Measurements from ENCODE around the gene MYF6. TPM values are rescaled to one million over a fixed set of nuclear protein-coding genes. Genes with fewer than 3 reads are reported as not detected.
"Not testable (repeated sequence)": the region's sequence is repeated elsewhere in the genome, so short reads cannot be mapped to it uniquely, and the experiment has no call there.

MYF6 gene
- total RNA-seq: not detected in 2 replicates

DNA sequence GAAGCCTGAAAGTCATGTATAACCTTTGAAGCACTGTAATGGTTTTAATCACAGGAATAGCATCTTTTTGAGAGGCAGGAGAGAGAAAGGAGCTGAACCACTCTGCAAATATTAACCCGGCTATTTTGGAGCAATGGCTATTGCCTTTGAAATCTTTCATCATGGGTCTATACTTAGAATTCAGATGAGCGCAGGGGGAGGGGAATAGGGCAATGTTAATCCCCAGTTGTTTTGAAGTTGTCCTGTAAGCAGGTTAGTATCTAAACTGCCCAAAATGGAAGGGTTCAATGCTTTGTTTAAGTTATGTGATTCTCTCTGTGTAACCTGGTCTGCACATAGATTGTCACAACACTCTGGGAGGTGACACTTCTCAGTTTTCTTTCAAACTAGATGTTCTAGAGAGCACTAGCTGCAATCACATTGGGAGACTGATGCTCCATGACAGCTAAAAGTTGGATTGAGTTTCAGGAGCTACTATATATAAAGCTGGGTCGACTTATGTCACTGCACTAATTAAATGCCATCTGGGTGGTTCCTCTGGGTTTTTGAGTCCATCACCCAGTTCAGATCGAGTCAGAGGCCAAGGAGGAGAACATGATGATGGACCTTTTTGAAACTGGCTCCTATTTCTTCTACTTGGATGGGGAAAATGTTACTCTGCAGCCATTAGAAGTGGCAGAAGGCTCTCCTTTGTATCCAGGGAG is at the start of gene MYF6:
Gene MYF6 (plus strand): TSS at position 509 of the 704 bp plus-strand sequence. CDS start 86 bp downstream, at position 595.
- no peak for DNase-seq (ENCODE audit: low read depth in 2 of 2)

DNA sequence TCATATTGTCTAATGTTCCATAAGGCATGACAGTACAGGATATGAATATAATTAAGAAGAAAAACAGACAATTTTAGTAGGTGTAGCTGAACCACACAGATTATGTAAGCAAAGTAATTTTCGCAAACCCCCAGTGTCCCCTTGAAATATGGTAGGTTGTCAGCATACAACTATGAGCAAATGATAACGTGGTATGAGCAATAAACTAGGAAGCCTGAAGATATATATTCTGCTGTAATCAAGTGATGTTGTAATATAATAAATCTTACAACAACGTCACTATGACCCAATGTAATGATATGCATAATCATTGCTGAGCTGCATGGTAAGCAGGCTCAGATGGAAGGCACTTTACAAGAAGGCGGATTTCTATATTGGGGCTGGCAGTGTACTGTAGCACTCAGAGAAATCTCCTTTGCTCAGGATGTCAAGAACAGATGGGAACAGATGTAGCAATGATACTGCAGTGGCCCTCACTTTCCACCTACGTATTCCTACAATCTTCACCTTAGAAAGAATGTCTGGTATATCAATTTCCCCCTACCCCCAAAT is 47.8 kb upstream of the MYF6 start:
- DNase-seq (ENCODE audit: low read depth in 2 of 2): no peak

DNA sequence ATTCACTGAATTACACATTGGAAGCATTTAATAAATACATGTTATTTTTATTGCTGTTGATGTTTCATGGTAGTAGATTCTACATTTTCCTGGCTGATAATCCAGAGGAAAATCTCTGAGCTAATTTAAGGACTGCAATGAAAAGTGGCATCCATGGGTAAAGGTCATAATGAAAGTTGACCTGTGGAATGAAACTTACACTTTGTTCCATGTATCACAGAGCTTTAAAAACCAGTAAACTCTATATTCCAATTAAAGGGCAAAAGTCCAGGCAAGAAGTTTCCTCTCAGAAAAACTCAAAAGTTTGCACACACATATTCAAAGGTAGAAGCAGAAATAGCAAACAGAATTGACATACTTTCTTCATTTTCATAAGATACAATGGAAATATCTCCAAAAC is 44.8 kb upstream of the MYF6 start:
- DNase-seq (ENCODE audit: low read depth in 2 of 2): no peak

DNA sequence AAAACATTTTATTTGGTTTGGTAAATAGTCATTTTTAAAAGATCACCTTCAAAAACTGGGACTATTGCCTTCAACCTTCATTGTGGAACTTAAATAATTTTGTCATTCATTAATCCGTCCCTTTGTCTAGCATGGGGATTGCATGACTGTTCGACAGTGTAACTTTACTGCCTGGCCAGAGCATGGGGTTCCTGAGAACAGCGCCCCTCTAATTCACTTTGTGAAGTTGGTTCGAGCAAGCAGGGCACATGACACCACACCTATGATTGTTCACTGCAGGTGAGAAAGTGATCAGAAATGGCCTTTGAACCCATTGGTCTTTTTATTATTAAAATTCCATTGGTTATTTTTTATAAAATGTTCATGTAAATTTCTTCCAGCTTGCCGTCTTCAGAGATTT is 37.2 kb upstream of the MYF6 start:
- no peak for DNase-seq (ENCODE audit: low read depth in 2 of 2)

GRCh38 chr12:80676042-80676636 is 31.3 kb upstream of the MYF6 start:
- DNase-seq (ENCODE audit: low read depth in 2 of 2): not testable (repeated sequence)

DNA sequence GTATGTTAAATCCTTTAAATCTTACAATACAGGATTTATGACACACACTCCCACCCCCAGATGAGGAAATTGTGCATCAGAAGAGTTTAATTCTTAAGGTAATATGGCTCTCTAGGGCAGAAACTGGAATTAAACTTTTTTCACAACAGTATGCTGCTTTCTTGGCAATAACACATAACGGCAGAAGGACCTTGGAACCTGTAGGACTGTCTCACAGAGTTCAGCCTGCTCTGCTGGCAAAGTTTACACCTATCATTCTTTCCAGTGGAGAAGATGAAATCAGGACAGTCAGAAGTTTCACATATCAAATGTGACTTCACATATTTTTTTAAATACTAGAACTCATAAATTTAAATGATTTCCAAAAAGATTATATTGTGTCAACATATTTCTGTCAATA is 30.6 kb upstream of the MYF6 start:
- DNase-seq (ENCODE audit: low read depth in 2 of 2): no peak

- DNase-seq (ENCODE audit: low read depth in 2 of 2): no peak
These were observed 29.4 kb upstream of the MYF6 start for GRCh38 chr12:80677994-80678393.

GRCh38 chr12:80679346-80680131 is 27.9 kb upstream of the MYF6 start:
- no peak for DNase-seq (ENCODE audit: low read depth in 2 of 2)

DNA sequence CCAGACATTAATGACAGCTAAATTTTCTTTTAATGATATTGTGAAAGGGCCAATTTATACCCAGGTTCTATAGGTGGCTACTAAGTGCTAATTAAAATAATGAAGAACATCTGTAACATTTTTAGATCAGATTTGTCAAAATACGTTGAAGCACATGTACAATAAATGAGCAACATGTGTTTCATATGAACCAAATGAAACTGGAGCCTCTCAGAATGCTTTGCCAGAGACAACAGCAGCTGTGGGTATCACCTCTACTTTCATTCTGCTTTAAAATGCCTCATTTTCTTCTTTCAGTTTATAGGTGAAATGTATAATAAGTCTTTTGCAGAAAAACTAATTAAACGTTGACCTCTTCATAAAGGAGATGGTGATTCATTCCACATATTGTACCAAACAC is 26.1 kb upstream of the MYF6 start:
- no peak for DNase-seq (ENCODE audit: low read depth in 2 of 2)

DNA sequence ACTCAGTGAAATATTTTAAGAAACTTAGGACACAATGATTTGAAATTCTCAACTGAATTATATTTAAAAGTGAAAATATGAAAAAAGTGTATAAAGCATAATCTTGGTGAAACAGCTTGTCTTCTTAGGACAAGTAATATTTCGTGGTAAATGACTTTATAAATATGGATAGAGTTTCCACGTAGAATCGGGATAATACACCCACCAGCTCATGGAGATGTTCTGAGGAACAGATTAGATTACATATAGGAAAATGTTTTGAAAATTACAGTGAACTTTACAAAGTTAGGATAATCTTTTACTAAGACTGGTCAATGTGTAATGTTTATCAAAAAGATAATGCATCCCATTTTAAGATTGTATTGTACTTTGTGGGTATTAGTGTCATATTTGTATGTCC is 25.6 kb upstream of the MYF6 start:
- no peak for DNase-seq (ENCODE audit: low read depth in 2 of 2)

GRCh38 chr12:80684077-80684495 is 23.3 kb upstream of the MYF6 start:
- no peak for DNase-seq (ENCODE audit: low read depth in 2 of 2)

GRCh38 chr12:80690090-80690489 is 17.3 kb upstream of the MYF6 start:
- no peak for DNase-seq (ENCODE audit: low read depth in 2 of 2)

DNA sequence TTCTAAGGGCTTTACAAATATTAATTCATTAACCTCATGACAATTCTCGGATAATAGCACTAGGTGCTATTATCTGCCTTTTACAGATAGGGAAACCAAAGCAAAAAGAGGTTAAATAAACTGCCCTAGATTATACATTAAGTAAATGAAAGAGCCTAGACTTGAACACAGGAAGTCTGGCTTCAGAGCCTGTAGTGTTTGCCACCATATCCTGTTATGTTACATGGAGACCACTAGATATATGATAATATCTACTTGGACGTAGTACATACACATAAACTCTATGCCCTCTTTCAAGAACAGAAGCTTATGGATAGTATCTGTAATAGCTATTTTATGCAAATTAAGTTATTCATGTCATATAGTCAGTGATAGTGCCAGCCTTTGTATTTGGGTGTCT is 16.9 kb upstream of the MYF6 start:
- no peak for DNase-seq (ENCODE audit: low read depth in 2 of 2)

DNA sequence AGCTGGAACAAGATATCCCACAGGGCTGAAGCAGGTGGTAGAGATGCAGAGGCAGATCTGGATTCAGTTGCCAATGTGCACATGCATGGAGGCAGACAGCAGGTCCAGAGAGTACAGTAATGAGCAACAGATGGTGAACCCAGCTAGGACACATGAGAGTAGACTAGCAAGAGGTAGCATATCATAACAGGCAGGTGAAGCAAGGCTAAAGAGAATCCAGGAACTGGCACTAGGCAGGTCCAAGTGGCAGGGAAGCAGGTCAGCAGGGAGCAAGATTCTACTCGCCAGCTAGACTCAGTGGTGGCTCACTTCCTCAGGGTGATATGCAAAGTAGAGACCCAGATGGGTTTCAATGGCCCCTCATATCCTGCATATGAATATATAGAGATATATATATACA is 15.3 kb upstream of the MYF6 start:
- DNase-seq (ENCODE audit: low read depth in 2 of 2): no peak

DNA sequence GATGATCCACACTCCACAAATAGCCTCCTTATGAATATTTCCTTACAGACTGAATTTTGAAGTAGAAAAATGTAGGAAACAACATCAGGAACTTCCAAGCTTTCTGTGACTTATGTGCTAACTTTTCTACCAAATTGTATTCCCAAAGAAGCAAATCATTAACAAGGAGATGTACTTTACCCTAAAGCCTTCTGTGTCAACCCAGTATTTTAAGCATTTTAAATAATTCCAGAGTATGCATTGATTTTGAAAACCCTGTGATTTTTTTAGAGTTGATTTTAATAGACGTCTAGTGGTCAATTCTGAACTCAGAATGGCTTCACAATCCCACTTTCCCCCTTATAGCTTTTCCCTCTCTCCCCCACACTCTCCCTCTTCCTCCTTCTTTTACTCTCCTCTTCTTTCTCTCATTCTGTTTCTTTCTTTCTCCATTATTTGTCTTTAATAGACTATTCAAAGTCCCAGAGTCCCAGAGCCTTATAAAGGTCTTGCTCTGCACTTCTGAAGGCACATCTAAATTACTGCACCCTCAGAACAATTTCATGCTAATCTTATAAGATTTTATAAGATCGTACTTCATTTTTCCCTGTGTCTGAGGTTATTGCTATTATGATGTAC is 10.1 kb upstream of the MYF6 start:
- no peak for DNase-seq (ENCODE audit: low read depth in 2 of 2)

GRCh38 chr12:80698256-80698655 is 9.2 kb upstream of the MYF6 start:
- DNase-seq (ENCODE audit: low read depth in 2 of 2): no peak

- DNase-seq (ENCODE audit: low read depth in 2 of 2): no peak
These were observed 8.4 kb upstream of the MYF6 start for GRCh38 chr12:80698847-80699542.

GRCh38 chr12:80700327-80700726 is 7.1 kb upstream of the MYF6 start:
- no peak for DNase-seq (ENCODE audit: low read depth in 2 of 2)

DNA sequence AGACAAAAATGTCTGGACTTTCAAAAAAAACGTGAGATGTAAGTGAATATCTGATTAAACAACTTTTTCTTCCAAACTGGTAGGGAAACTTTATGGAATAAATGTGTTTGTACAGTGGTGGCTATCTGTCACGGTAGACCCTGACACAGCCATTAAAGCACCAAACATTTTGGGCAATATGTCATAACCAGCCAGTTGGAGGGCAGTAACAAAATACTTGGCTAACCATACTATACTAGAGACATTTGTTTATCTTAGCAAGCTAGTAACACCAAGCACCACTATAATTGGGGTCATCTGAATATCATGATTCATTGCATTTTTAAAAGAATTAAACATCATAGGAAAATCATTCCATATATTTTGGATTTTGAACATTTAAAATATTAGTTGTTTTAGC is 6.0 kb upstream of the MYF6 start:
- DNase-seq (ENCODE audit: low read depth in 2 of 2): no peak

GRCh38 chr12:80702889-80703805 is 4.3 kb upstream of the MYF6 start:
- no peak for DNase-seq (ENCODE audit: low read depth in 2 of 2)

Data from lung microvascular endothelial cell (primary cell).